H1 (cell line): Measurements from ENCODE around the gene ZNF350. TPM values are rescaled to one million over a fixed set of nuclear protein-coding genes. Genes with fewer than 3 reads are reported as not detected.
A peak's percentile ranks its signal among the peaks of the same experiment; 100 is the strongest.

Source experiments
- CTCF ChIA-PET: fragments of 300-600 bp; sonication (Branson Sonifier 250); formaldehyde crosslinking; loops from one replicate; lab custom pipeline; 2021; ENCODE audit not compliant: partially characterized antibody; lab: Charles Lee
- POLR2A ChIA-PET: fragments of 300-600 bp; sonication (Branson Sonifier 250); formaldehyde crosslinking; loops from one replicate; lab custom pipeline; 2021; ENCODE audit warnings: inconsistent platforms; ENCODE audit not compliant: partially characterized antibody; lab: Charles Lee
- DNase-seq, 2 experiments: peaks; one replicate each; pipeline versions ENCODE4 v3.0.0 to v3.0.0-alpha.2; 2010 to 2022; ENCODE audit warnings: low spot score in 2 of 2, low read depth in 1 of 2, mixed read lengths in 1 of 2
- FAIRE-seq: peaks from 2 replicates; lab custom pipeline; 2011; peaks lifted over from hg19 to GRCh38; lab: Jason Lieb, UNC
- H2AFZ ChIP-seq: 2 replicates; pipeline ENCODE4 v1.8.1; 2012; ENCODE audit warnings: low read length, inconsistent platforms
- H2AK5ac ChIP-seq: 2 replicates; pipeline ENCODE4 v1.6.1; 2013; ENCODE audit warnings: low read depth, low read length
- H2BK120ac ChIP-seq: replicated peaks from 2 replicates; pipeline ENCODE3; 2013; ENCODE audit warnings: low read depth, low read length, inconsistent platforms
- H2BK12ac ChIP-seq: 2 replicates; pipeline ENCODE4 v1.6.1; 2013; ENCODE audit warnings: low read depth, low read length
- H2BK15ac ChIP-seq: 2 replicates; pipeline ENCODE4 v1.6.1; 2013; ENCODE audit warnings: low read length
- H2BK20ac ChIP-seq: 2 replicates; pipeline ENCODE4 v1.6.1; 2013; ENCODE audit warnings: low read length
- H2BK5ac ChIP-seq: 2 replicates; pipeline ENCODE4 v1.6.1; 2013; ENCODE audit warnings: low read depth, low read length
- H3K14ac ChIP-seq: 2 replicates; pipeline ENCODE4 v1.6.1; 2013; ENCODE audit warnings: inconsistent platforms; ENCODE audit not compliant: insufficient read length
- H3K18ac ChIP-seq: 2 replicates; pipeline ENCODE4 v1.6.1; 2013; ENCODE audit warnings: low read length; ENCODE audit errors: extremely low read depth
- H3K23ac ChIP-seq: 2 replicates; pipeline ENCODE4 v1.6.1; 2013; ENCODE audit warnings: inconsistent platforms; ENCODE audit not compliant: insufficient read length
- H3K23me2 ChIP-seq: 2 replicates; pipeline ENCODE4 v1.6.1; 2013; ENCODE audit warnings: low read depth, low read length
- H3K27ac ChIP-seq: 2 replicates; pipeline ENCODE4 v1.6.1; 2011; ENCODE audit warnings: low read depth, low read length, inconsistent platforms
- H3K27me3 ChIP-seq, 4 experiments: replicated peaks in 1 of 4; 1 replicate in 1 of 4; 2 replicates in 3 of 4; pipeline versions ENCODE4 v1.6.1 to v1.8.1; 2011 to 2013; ENCODE audit warnings: low read length in 3 of 4, mild to moderate bottlenecking in 3 of 4, inconsistent platforms in 2 of 4, mixed read lengths in 2 of 4, moderate library complexity in 1 of 4; ENCODE audit not compliant: control insufficient read depth in 3 of 4, insufficient read depth in 3 of 4; ENCODE audit errors: extremely low read depth in 1 of 4
- H3K36me3 ChIP-seq, 4 experiments: 2 replicates each; pipeline versions ENCODE4 v1.6.1 to v1.8.1; 2011 to 2013; ENCODE audit warnings: mild to moderate bottlenecking in 4 of 4, low read length in 3 of 4, moderate library complexity in 2 of 4, control low read depth in 1 of 4, inconsistent platforms in 1 of 4; ENCODE audit not compliant: insufficient read depth in 4 of 4, control insufficient read depth in 2 of 4
- H3K4ac ChIP-seq: replicated peaks from 2 replicates; pipeline ENCODE3; 2013; ENCODE audit warnings: low read length, low read depth, mixed read lengths, inconsistent platforms; ENCODE audit not compliant: insufficient read length
- H3K4me1 ChIP-seq, 4 experiments: replicated peaks in 1 of 4; 1 replicate in 1 of 4; 2 replicates in 3 of 4; pipeline versions ENCODE4 v1.6.1 to v1.8.1; 2011 to 2013; ENCODE audit warnings: low read length in 3 of 4, inconsistent platforms in 2 of 4, mixed read lengths in 1 of 4; ENCODE audit not compliant: insufficient read depth in 4 of 4, control insufficient read depth in 3 of 4
- H3K4me2 ChIP-seq, 2 experiments: 2 replicates each; pipeline versions ENCODE4 v1.6.1 to v1.8.1; 2011 to 2013; ENCODE audit warnings: low read depth in 2 of 2, low read length in 2 of 2, control low read depth in 1 of 2, inconsistent platforms in 1 of 2, mild to moderate bottlenecking in 1 of 2; ENCODE audit not compliant: insufficient read depth in 1 of 2
- H3K4me3 ChIP-seq, 4 experiments: fragments of 200-600, 300-600 bp in 1 of 4; sonication (generic), shearing (Covaris generic), sonication (Bioruptor Twin) in 1 of 4; 2 replicates each; pipeline versions ENCODE4 v1.5.1 to v1.8.1; 2011 to 2016; ENCODE audit warnings: low read length in 4 of 4, low read depth in 3 of 4, control low read depth in 2 of 4, inconsistent platforms in 2 of 4, mild to moderate bottlenecking in 2 of 4, mixed read lengths in 1 of 4, moderate library complexity in 1 of 4; ENCODE audit not compliant: insufficient read depth in 2 of 4; ENCODE audit errors: extremely low read depth in 1 of 4
- H3K56ac ChIP-seq: replicated peaks from 2 replicates; pipeline ENCODE3; 2013; ENCODE audit warnings: low read depth, mild to moderate bottlenecking, mixed read lengths, low read length, inconsistent platforms; ENCODE audit not compliant: insufficient read length
- H3K79me1 ChIP-seq: 2 replicates; pipeline ENCODE4 v1.6.1; 2013; ENCODE audit warnings: low read depth, low read length, control low read depth
- H3K79me2 ChIP-seq, 2 experiments: 2 replicates each; pipeline versions ENCODE4 v1.6.1 to v1.8.1; 2012 to 2013; ENCODE audit warnings: low read length in 2 of 2, mild to moderate bottlenecking in 2 of 2, inconsistent platforms in 1 of 2; ENCODE audit not compliant: insufficient read depth in 2 of 2, control insufficient read depth in 1 of 2
- H3K9ac ChIP-seq, 4 experiments: replicated peaks in 1 of 4; 1 replicate in 1 of 4; 2 replicates in 3 of 4; pipeline versions ENCODE4 v1.6.1 to v1.8.1; 2011 to 2013; ENCODE audit warnings: low read depth in 3 of 4, low read length in 3 of 4, control low read depth in 2 of 4, mild to moderate bottlenecking in 2 of 4, moderate library complexity in 2 of 4, inconsistent platforms in 1 of 4; ENCODE audit errors: extremely low read depth in 1 of 4
- H3K9me3 ChIP-seq, 2 experiments: 2 replicates each; pipeline versions ENCODE4 v1.6.1 to v1.8.1; 2012 to 2013; ENCODE audit warnings: mild to moderate bottlenecking in 2 of 2, moderate library complexity in 2 of 2, control low read depth in 1 of 2, inconsistent platforms in 1 of 2, low read depth in 1 of 2, low read length in 1 of 2, mixed read lengths in 1 of 2; ENCODE audit not compliant: insufficient read depth in 2 of 2
- H4K20me1 ChIP-seq, 2 experiments: replicated peaks in 1 of 2; 2 replicates each; pipeline versions ENCODE3 to v1.8.1; 2011 to 2013; ENCODE audit warnings: inconsistent platforms in 2 of 2, low read length in 2 of 2, mild to moderate bottlenecking in 1 of 2; ENCODE audit not compliant: insufficient read depth in 2 of 2, control insufficient read depth in 1 of 2
- H4K5ac ChIP-seq: 2 replicates; pipeline ENCODE4 v1.6.1; 2013; ENCODE audit warnings: low read length, low read depth, mixed read lengths, inconsistent platforms; ENCODE audit not compliant: insufficient read length
- H4K8ac ChIP-seq: 2 replicates; pipeline ENCODE4 v1.8.0; 2013; ENCODE audit warnings: mild to moderate bottlenecking, moderate library complexity, low read length, inconsistent platforms; ENCODE audit not compliant: insufficient read depth; ENCODE audit errors: extremely low read depth
- H4K91ac ChIP-seq: replicated peaks from 2 replicates; pipeline ENCODE3; 2013; ENCODE audit warnings: low read length, mixed read lengths, inconsistent platforms; ENCODE audit not compliant: insufficient read length
- CTCF ChIP-seq, 3 experiments: IDR thresholded peaks; 1 replicate in 2 of 3; 2 replicates in 1 of 3; pipeline versions ENCODE4 v1.5.1 to v1.6.1; 2011; ENCODE audit warnings: low read length in 3 of 3, mild to moderate bottlenecking in 3 of 3, inconsistent platforms in 2 of 3, low read depth in 1 of 3, moderate library complexity in 1 of 3; ENCODE audit not compliant: insufficient read depth in 1 of 3; ENCODE audit errors: control extremely low read depth in 1 of 3
- EZH2 ChIP-seq: fragments of 200-600 bp; sonication (generic); IDR thresholded peaks from 2 replicates; pipeline ENCODE4 v1.7.1; 2012; ENCODE audit warnings: low read depth, mild to moderate bottlenecking, moderate library complexity, low read length, inconsistent platforms; ENCODE audit not compliant: severe bottlenecking
- KDM4A ChIP-seq: IDR thresholded peaks from one replicate; pipeline ENCODE4 v1.7.1; 2012; ENCODE audit warnings: low read depth, mild to moderate bottlenecking, moderate library complexity, low read length, inconsistent platforms; ENCODE audit not compliant: severe bottlenecking
- KDM5A ChIP-seq: fragments of 200-600 bp; IDR thresholded peaks from 2 replicates; pipeline ENCODE4 v1.7.1; 2012; ENCODE audit warnings: mild to moderate bottlenecking, low read length, inconsistent platforms, mixed read lengths
- NANOG ChIP-seq: IDR thresholded peaks from 2 replicates; pipeline ENCODE4 v1.6.1; 2011; ENCODE audit warnings: low read length, low read depth, mild to moderate bottlenecking, inconsistent platforms; ENCODE audit not compliant: insufficient read depth, poor library complexity, severe bottlenecking
- RFX5 ChIP-seq: IDR thresholded peaks from 2 replicates; pipeline ENCODE4 v1.6.1; 2011; ENCODE audit warnings: low read depth, low read length, improper control_type of control experiment, borderline replicate concordance
- SIN3A ChIP-seq, 2 experiments: IDR thresholded peaks in 1 of 2; conservative IDR thresholded peaks in 1 of 2; 2 replicates each; pipeline ENCODE4 v1.6.1; 2011 to 2012; ENCODE audit warnings: low read length in 2 of 2, improper control_type of control experiment in 1 of 2, low read depth in 1 of 2, mild to moderate bottlenecking in 1 of 2
- SIX5 ChIP-seq: IDR thresholded peaks from 2 replicates; pipeline ENCODE4 v1.6.1; 2011; ENCODE audit warnings: mild to moderate bottlenecking, low read depth, low read length
- SP1 ChIP-seq: IDR thresholded peaks from 2 replicates; pipeline ENCODE4 v1.6.1; 2011; ENCODE audit warnings: low read depth, low read length
- YY1 ChIP-seq: IDR thresholded peaks from 2 replicates; pipeline ENCODE4 v1.6.1; 2011; ENCODE audit warnings: low read depth, mild to moderate bottlenecking, low read length
- WGBS, 2 experiments: shearing (Covaris generic) in 1 of 2; methylation state at CpG; one replicate each; pipeline versions ENCODE4 v1.1.6 to v1.1.7; 2013 to 2015; ENCODE audit warnings: low lambda C conversion rate in 2 of 2, mixed read lengths in 2 of 2, inconsistent platforms in 1 of 2, low coverage in 1 of 2, missing lambda C conversion rate in 1 of 2; ENCODE audit not compliant: insufficient replicate concordance in 2 of 2, insufficient coverage in 1 of 2, insufficient read length in 1 of 2; ENCODE audit errors: extremely low coverage in 1 of 2, missing lambda C conversion rate in 1 of 2; 5-methylcytosine and 5-hydroxymethylcytosine counted together
- polyA plus RNA-seq, 7 experiments: library from polyadenylated mRNA; depleted of rRNA in 3 of 7; stranded (reverse) in 5 of 7; unstranded in 2 of 7; fragments of >200 nt in 5 of 7; fragments of 200-250 nt in 2 of 7; gene quantifications; 1 replicate in 5 of 7; 2 replicates in 1 of 7; 4 replicates in 1 of 7; pipeline versions ENCODE4 v1.2.1 to v1.2.3, GENCODE V29; 2011 to 2013; ENCODE audit warnings: missing spikeins in 2 of 7, mixed read lengths in 2 of 7
- total RNA-seq: library from RNA; stranded (reverse); fragmentation: NEBNext Ultra II Directional; extraction: Animal tissue kit (Norgen Biotek cat#: 25700); gene quantifications from 2 replicates; pipeline ENCODE4 v1.2.1, GENCODE V29; 2021

Gene ZNF350
- total and polyA plus RNA-seq, 2 of the 8 experiments (the other 6 are each of a cell fraction or from before 2014, with no cell fraction given): 1.7 to 5.3 TPM

GRCh38 chr19:51927859-51928258 is 58.8 kb downstream of the ZNF350 start:
- Histone ChIP-seq H3K4me1 (no peaks in the 10 kb centered on the region; a peak in 1 of 7 replicates), H2AK5ac (no peak overlapping the region), H3K27ac (peak overlapping the region; percentile 99), H3K36me3 (peaks cover 2 to 26% (median 11%) of the 10 kb centered on the region in 4 experiments; a peak in 6 of 8 replicates), H2BK12ac (no peak overlapping the region; the same call in 1 of the 2 replicates), H3K23ac (no peak overlapping the region), H4K5ac (no peak overlapping the region), H3K79me2 (peaks cover 0 to 49% of the 10 kb centered on the region in 2 experiments; a peak in 3 of 4 replicates), H4K91ac (no peak overlapping the region), H2BK20ac (no peak overlapping the region), H2BK15ac (no peak overlapping the region), H3K9ac (peak overlapping the region in 3 of 4 experiments; percentile 90 to 97 (median 93); a peak in 6 of 7 replicates), H3K4ac (no peak overlapping the region), H2BK5ac (peak overlapping the region; percentile 98; the same call in 1 of the 2 replicates), H2BK120ac (peak overlapping the region; percentile 28), H3K4me2 (peak overlapping the region; percentile 57 to 83), H3K79me1 (0 out of 2 replicates have a peak, but pooled peaks cover 3% of the 10 kb centered on the region), H4K20me1 (peaks cover 0 to 2% of the 10 kb centered on the region in 2 experiments), H2AFZ (peak overlapping the region; percentile 82), H3K23me2 (peaks cover 5% of the 10 kb centered on the region; the same call in 1 of the 2 replicates), H3K56ac (no peak overlapping the region), H3K14ac (no peak overlapping the region), H4K8ac (no peak overlapping the region), H3K4me3 (peak overlapping the region; percentile 65 to 98 (median 93)), H3K27me3 (no peaks in the 10 kb centered on the region), H3K18ac (peak overlapping the region; percentile 25; the same call in 1 of the 2 replicates), H3K9me3 (peaks cover 22 to 26% of the 10 kb centered on the region in 2 experiments)
- ChIA-PET CTCF (interaction anchor here (1.2 kb wide), 1 partner anchor 28 kb away, joined by 3 read pairs; no protein-coding TSS in a partner anchor), POLR2A (interaction anchor here (1.0 to 2.1 kb wide), 3 partner anchors 18 to 25 kb away, joined by 3 to 7 read pairs (median 3); partner anchors contain the start of gene ZNF649)
- FAIRE-seq (no peak), DNase-seq (no peak)
- 43% methylated on average over 13 of the region's 13 CpGs; no CpG with 5 or more reads in 1 of the 2 experiments for WGBS, 2 experiments
- TF ChIP-seq NANOG (no peak), EZH2 (no peak), KDM5A (no peak), CTCF (IDR thresholded peaks at IDR 0.05; ENCODE audit: control extremely low read depth in 1 of 3, insufficient read depth in 1 of 3, low read depth in 1 of 3, low read length in 3 of 3) (no peak), SIX5 (no peak), RFX5 (no peak), SP1 (no peak), SIN3A (conservative IDR thresholded peaks at IDR 0.05 in 1 of 2, IDR thresholded peaks at IDR 0.05 in 1 of 2; ENCODE audit: low read depth in 1 of 2, low read length in 2 of 2) (no peak), YY1 (no peak), KDM4A (no peak)
